ENCODE results near the gene SPRED1. TPM values are rescaled to one million over a fixed set of nuclear protein-coding genes. Genes with fewer than 3 reads are reported as not detected.

The SPRED1 gene
- total and polyA plus RNA-seq, 9 of the 15 experiments (the other 6 are each of a cell fraction or from before 2014, with no cell fraction given), result 2.8 to 17.4 (median 7.9) TPM

GRCh38 chr15:38367476-38367875, 114.8 kb downstream of the SPRED1 start:
- H3K27ac ChIP-seq (ENCODE audit: extremely low read depth, low read depth, low read length), result no peak overlapping the region
- WGBS (ENCODE audit: insufficient coverage, low coverage, missing lambda C conversion rate), result 0% methylated on average over 2 of the region's 2 CpGs
- no TSS peak for BruUV-seq (replicated peaks)
- H3K9ac ChIP-seq (ENCODE audit: insufficient read depth in 1 of 2, low read depth in 2 of 2, low read length in 2 of 2), result no peak overlapping the region
- no peak overlapping the region for H3K4me3 ChIP-seq
- FAIRE-seq (no peak), DNase-seq (ENCODE audit: extremely low read depth in 1 of 4, low spot score in 3 of 4) (no peak), ATAC-seq (no peak)
- H4K20me1 ChIP-seq (replicated peaks; ENCODE audit: control insufficient read depth, insufficient read depth, low read length), result no peaks in the 10 kb centered on the region
- no peaks in the 10 kb centered on the region for H3K36me3 ChIP-seq (ENCODE audit: control insufficient read depth, insufficient read depth, low read length)
- no peaks in the 10 kb centered on the region for H3K9me3 ChIP-seq (replicated peaks; ENCODE audit: control insufficient read depth, insufficient read depth, low read depth, low read length)
- peaks cover 5 to 14% of the 10 kb centered on the region in 2 experiments; a peak in 3 of 5 replicates for H3K27me3 ChIP-seq (ENCODE audit: control insufficient read depth in 2 of 2, insufficient read depth in 2 of 2, low read length in 2 of 2)
- H3K4me2 ChIP-seq (ENCODE audit: insufficient read depth, low read length), result no peak overlapping the region
- ChIA-PET POLR2A (no interaction called here), CTCF (ENCODE audit: low intra/inter-chr PET ratio) (no interaction called here)
- no peak for TF ChIP-seq HNRNPLL (IDR thresholded peaks at IDR 0.05; ENCODE audit: low read depth, low read length, poor library complexity, severe bottlenecking)
- TF ChIP-seq PCBP2 (IDR thresholded peaks at IDR 0.05; ENCODE audit: low read depth, low read length, poor library complexity, severe bottlenecking), result no peak
- TF ChIP-seq ZNF263 (CRISPR knock-in tag; IDR thresholded peaks at IDR 0.05; ENCODE audit: borderline replicate concordance), result no peak
- no peak for TF ChIP-seq RFX7 (CRISPR knock-in tag; IDR thresholded peaks at IDR 0.05)
- TF ChIP-seq ZNF347 (CRISPR knock-in tag; IDR thresholded peaks at IDR 0.05; ENCODE audit: low read depth), result no peak
- no peak for TF ChIP-seq GMEB1 (CRISPR knock-in tag; IDR thresholded peaks at IDR 0.05)
- no peak for TF ChIP-seq MGA (IDR thresholded peaks at IDR 0.05)
- no peak for TF ChIP-seq ZSCAN32 (CRISPR knock-in tag; IDR thresholded peaks at IDR 0.05)
- no peaks in the 10 kb centered on the region for H3K9me1 ChIP-seq (ENCODE audit: control insufficient read depth, insufficient read depth, low read length)
- H3K79me2 ChIP-seq (ENCODE audit: control insufficient read depth, insufficient read depth, low read length), result no peaks in the 10 kb centered on the region
- no peak overlapping the region for H2AFZ ChIP-seq (ENCODE audit: low read depth, low read length)
- no peaks in the 10 kb centered on the region; a peak in 1 of 5 replicates for H3K4me1 ChIP-seq (replicated peaks in 1 of 2; ENCODE audit: control insufficient read depth in 2 of 2, insufficient read depth in 2 of 2, low read length in 2 of 2)
- intact Hi-C loops (cut with micrococcal nuclease), result no loop called here
- in situ Hi-C loops (cut with MboI), result loop anchor here (10.0 kb wide), 1 partner anchor 363 kb away; no protein-coding TSS in a partner anchor
